Panc1 (cell line): ENCODE data around the gene ZFHX2.

ENCODE experiments used
- POLR2AphosphoS5 ChIP-seq: IDR thresholded peaks from 2 replicates; pipeline ENCODE4 v1.6.1; 2012; ENCODE audit warnings: mild to moderate bottlenecking, low read depth, low read length, moderate library complexity
- REST ChIP-seq, 2 experiments: IDR thresholded peaks; 2 replicates each; pipeline ENCODE4 v1.6.1; 2011 to 2012; ENCODE audit warnings: low read depth in 2 of 2, control low read depth in 1 of 2, low read length in 1 of 2, mild to moderate bottlenecking in 1 of 2, moderate library complexity in 1 of 2; ENCODE audit not compliant: insufficient read depth in 1 of 2
- TCF7L2 ChIP-seq: IDR thresholded peaks from 2 replicates; pipeline ENCODE4 v1.6.1; 2011; ENCODE audit warnings: mild to moderate bottlenecking, low read depth, low read length, inconsistent platforms
- TF ChIP-seq, protein P1 (sequence below): fragments of 450-650 bp; IDR thresholded peaks from 2 replicates; pipeline ENCODE4 v1.5.1; 2017; ENCODE audit warnings: mild to moderate bottlenecking

- TF ChIP-seq, protein P1, sequence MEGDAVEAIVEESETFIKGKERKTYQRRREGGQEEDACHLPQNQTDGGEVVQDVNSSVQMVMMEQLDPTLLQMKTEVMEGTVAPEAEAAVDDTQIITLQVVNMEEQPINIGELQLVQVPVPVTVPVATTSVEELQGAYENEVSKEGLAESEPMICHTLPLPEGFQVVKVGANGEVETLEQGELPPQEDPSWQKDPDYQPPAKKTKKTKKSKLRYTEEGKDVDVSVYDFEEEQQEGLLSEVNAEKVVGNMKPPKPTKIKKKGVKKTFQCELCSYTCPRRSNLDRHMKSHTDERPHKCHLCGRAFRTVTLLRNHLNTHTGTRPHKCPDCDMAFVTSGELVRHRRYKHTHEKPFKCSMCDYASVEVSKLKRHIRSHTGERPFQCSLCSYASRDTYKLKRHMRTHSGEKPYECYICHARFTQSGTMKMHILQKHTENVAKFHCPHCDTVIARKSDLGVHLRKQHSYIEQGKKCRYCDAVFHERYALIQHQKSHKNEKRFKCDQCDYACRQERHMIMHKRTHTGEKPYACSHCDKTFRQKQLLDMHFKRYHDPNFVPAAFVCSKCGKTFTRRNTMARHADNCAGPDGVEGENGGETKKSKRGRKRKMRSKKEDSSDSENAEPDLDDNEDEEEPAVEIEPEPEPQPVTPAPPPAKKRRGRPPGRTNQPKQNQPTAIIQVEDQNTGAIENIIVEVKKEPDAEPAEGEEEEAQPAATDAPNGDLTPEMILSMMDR, result no peak
- TF ChIP-seq POLR2AphosphoS5 (0 out of 2 replicates have a peak, but pooled peaks have one; percentile 38), TCF7L2 (no peak), REST (IDR thresholded peaks at IDR 0.05; ENCODE audit: insufficient read depth in 1 of 2, low read depth in 2 of 2, low read length in 1 of 2) (no peak)
Observed at GRCh38 chr14:23556700-23557440, 5.3 kb upstream of the ZFHX2 start.
